NB4 (cell line): ENCODE data around the gene CLIC1.

Experiments
- DNase-seq: peaks from one replicate; pipeline ENCODE4 v3.0.0; 2010; ENCODE audit warnings: low read depth
- H3K4me3 ChIP-seq: one replicate; pipeline ENCODE4 v1.5.1; 2011; ENCODE audit warnings: mild to moderate bottlenecking, low read depth, low read length, moderate library complexity
- CTCF ChIP-seq: IDR thresholded peaks from one replicate; pipeline ENCODE4 v1.5.1; 2012; ENCODE audit warnings: low read depth, low read length
- MYC ChIP-seq: IDR thresholded peaks from 2 replicates; pipeline ENCODE4 v1.6.1; 2011; ENCODE audit warnings: low read depth, low read length
- POLR2A ChIP-seq: IDR thresholded peaks from 2 replicates; pipeline ENCODE4 v1.6.1; 2011; ENCODE audit warnings: mild to moderate bottlenecking; ENCODE audit not compliant: insufficient read length; ENCODE audit errors: extremely low read depth
- TF ChIP-seq, protein P1 (sequence below): IDR thresholded peaks from 2 replicates; pipeline ENCODE4 v1.6.1; 2011; ENCODE audit warnings: low read depth, low read length

The CLIC1 gene

GRCh38 chr6:31687860-31688693 is 48.3 kb downstream of the CLIC1 start:
- no peak overlapping the region for H3K4me3 ChIP-seq
- TF ChIP-seq MYC (no peak), POLR2A (no peak), CTCF (no peak)
- TF ChIP-seq, protein P1, sequence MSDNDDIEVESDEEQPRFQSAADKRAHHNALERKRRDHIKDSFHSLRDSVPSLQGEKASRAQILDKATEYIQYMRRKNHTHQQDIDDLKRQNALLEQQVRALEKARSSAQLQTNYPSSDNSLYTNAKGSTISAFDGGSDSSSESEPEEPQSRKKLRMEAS = no peak
- no peak for DNase-seq

DNA sequence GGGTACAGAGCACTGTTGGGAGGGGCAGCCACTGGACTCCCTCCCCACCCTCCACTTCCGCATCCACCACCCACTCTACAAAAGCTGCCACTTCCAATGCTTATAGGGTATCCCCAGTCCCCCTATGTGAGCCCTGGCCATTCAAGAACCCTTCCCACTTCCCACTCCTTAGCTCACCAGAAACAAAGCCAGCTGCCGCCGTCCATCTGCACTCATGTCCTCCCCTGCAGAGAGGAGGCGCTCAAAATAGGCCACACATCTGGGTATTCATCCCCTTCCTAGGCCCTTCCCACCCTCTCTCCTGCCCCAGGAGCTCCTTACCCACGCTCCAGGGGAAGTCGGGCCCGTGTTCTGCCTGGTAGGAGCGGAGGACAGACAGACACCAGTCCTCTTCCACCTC is 49.0 kb downstream of the CLIC1 start:
- no peak overlapping the region for H3K4me3 ChIP-seq
- TF ChIP-seq CTCF (no peak), POLR2A (no peak), MYC (no peak)
- no peak for DNase-seq

DNA sequence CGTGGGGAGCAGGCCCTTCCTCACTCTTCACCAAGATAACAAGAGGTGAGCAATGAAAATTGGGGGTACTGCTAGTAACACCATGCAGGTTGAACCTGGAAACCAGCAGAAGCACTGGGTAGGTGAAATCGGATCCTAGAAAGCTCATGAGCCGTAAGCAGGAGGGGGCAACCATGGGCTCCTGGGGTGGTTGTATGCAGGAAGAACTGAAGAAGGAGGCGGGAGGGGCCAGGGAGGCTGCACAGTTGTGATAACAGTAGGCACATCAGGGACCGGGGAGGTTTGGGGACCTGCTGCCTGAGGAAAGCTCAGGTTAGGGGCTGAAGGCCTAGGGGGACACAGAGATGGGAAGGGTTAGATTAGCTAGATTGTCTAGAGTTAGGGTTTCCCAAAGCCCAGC is 49.8 kb downstream of the CLIC1 start:
- no peak overlapping the region for H3K4me3 ChIP-seq
- DNase-seq = no peak
- no peak for TF ChIP-seq POLR2A
- TF ChIP-seq CTCF = no peak
- no peak for TF ChIP-seq MYC
- TF ChIP-seq, protein P1 = no peak

DNA sequence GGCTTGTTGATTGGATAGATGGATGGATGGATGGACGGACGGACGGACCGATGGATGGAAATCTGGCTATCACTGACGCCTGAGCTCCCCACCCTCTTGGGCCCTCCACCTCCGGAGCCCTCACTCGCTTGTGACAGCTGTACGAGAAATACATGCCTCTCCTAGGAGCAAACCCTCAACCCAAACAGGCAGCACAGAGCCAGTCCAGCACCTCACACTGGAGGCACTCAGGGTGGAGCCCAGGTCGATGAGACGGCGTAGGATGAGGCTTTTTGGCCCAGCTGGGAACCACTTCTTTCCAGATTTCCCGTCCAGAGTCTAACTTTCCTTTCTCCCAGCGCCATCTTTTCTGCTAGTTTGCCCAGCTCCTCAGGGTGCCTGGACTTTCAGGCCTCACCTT is 52.7 kb downstream of the CLIC1 start:
- no peak overlapping the region for H3K4me3 ChIP-seq
- TF ChIP-seq, protein P1 = no peak
- TF ChIP-seq POLR2A = no peak
- TF ChIP-seq CTCF = no peak
- no peak for TF ChIP-seq MYC
- no peak for DNase-seq

GRCh38 chr6:31681135-31681671 is 55.1 kb downstream of the CLIC1 start:
- TF ChIP-seq, protein P1 = no peak
- TF ChIP-seq CTCF = peak; percentile 26
- DNase-seq = peak; percentile 70
- H3K4me3 ChIP-seq = peak overlapping the region; percentile 59
